IMR-90 (cell line): ENCODE results near the gene NCKAP5.

Experiments
- BHLHE40 ChIP-seq: fragments of 150-350 bp; IDR thresholded peaks from 2 replicates; pipeline ENCODE4 v1.6.1; 2016; ENCODE audit warnings: mild to moderate bottlenecking, low read depth, low read length
- FOS ChIP-seq: fragments of 150-350 bp; IDR thresholded peaks from 2 replicates; pipeline ENCODE4 v1.6.1; 2016; ENCODE audit warnings: low read depth, low read length
- MAFK ChIP-seq: IDR thresholded peaks from 2 replicates; pipeline ENCODE4 v1.6.1; 2012; ENCODE audit warnings: low read depth, low read length, improper control_type of control experiment
- POLR2A ChIP-seq: IDR thresholded peaks from 2 replicates; pipeline ENCODE4 v1.6.1; 2012; ENCODE audit warnings: mild to moderate bottlenecking, low read depth, low read length
- RAD21 ChIP-seq: IDR thresholded peaks from 2 replicates; pipeline ENCODE4 v1.6.1; 2012; ENCODE audit warnings: low read length, improper control_type of control experiment
- RCOR1 ChIP-seq: IDR thresholded peaks from 2 replicates; pipeline ENCODE4 v1.6.1; 2012; ENCODE audit warnings: mild to moderate bottlenecking, low read length, improper control_type of control experiment; ENCODE audit not compliant: insufficient replicate concordance
- RFX5 ChIP-seq: IDR thresholded peaks from 2 replicates; pipeline ENCODE4 v1.8.0; 2012; ENCODE audit warnings: low read depth, mild to moderate bottlenecking, low read length, moderate library complexity
- TF ChIP-seq, protein P1 (sequence below): conservative IDR thresholded peaks from 2 replicates; pipeline ENCODE4 v1.5.1; 2012; ENCODE audit warnings: mild to moderate bottlenecking, low read depth, low read length, improper control_type of control experiment
- TF ChIP-seq, protein P2 (sequence below): fragments of 150-350 bp; IDR thresholded peaks from 2 replicates; pipeline ENCODE4 v1.6.1; 2016; ENCODE audit warnings: low read depth, mild to moderate bottlenecking, low read length, moderate library complexity, borderline replicate concordance

- TF ChIP-seq, protein P1, sequence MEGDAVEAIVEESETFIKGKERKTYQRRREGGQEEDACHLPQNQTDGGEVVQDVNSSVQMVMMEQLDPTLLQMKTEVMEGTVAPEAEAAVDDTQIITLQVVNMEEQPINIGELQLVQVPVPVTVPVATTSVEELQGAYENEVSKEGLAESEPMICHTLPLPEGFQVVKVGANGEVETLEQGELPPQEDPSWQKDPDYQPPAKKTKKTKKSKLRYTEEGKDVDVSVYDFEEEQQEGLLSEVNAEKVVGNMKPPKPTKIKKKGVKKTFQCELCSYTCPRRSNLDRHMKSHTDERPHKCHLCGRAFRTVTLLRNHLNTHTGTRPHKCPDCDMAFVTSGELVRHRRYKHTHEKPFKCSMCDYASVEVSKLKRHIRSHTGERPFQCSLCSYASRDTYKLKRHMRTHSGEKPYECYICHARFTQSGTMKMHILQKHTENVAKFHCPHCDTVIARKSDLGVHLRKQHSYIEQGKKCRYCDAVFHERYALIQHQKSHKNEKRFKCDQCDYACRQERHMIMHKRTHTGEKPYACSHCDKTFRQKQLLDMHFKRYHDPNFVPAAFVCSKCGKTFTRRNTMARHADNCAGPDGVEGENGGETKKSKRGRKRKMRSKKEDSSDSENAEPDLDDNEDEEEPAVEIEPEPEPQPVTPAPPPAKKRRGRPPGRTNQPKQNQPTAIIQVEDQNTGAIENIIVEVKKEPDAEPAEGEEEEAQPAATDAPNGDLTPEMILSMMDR, result no peak
- TF ChIP-seq POLR2A, result no peak
- TF ChIP-seq RFX5, result no peak
- TF ChIP-seq RCOR1, result no peak
- TF ChIP-seq RAD21, result no peak
- no peak for TF ChIP-seq BHLHE40
- TF ChIP-seq FOS, result no peak
- TF ChIP-seq, protein P2, sequence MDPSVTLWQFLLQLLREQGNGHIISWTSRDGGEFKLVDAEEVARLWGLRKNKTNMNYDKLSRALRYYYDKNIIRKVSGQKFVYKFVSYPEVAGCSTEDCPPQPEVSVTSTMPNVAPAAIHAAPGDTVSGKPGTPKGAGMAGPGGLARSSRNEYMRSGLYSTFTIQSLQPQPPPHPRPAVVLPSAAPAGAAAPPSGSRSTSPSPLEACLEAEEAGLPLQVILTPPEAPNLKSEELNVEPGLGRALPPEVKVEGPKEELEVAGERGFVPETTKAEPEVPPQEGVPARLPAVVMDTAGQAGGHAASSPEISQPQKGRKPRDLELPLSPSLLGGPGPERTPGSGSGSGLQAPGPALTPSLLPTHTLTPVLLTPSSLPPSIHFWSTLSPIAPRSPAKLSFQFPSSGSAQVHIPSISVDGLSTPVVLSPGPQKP, result no peak
- no peak for TF ChIP-seq MAFK
Measured at GRCh38 chr2:133109772-133110171, 458.5 kb downstream of the NCKAP5 start.
